HG03457 (cell line): ENCODE measurements around the gene INHBB.
"Not testable (repeated sequence)": the region's sequence is repeated elsewhere in the genome, so short reads cannot be mapped to it uniquely, and the experiment has no call there.

ENCODE experiments used
- ATAC-seq: cut with Tn5 transposase; IDR thresholded peaks from one replicate; pipeline ENCODE4 v1.9.1; 2021; ENCODE audit warnings: moderate number of reproducible peaks; ENCODE audit not compliant: unreplicated experiment

INHBB gene

DNA sequence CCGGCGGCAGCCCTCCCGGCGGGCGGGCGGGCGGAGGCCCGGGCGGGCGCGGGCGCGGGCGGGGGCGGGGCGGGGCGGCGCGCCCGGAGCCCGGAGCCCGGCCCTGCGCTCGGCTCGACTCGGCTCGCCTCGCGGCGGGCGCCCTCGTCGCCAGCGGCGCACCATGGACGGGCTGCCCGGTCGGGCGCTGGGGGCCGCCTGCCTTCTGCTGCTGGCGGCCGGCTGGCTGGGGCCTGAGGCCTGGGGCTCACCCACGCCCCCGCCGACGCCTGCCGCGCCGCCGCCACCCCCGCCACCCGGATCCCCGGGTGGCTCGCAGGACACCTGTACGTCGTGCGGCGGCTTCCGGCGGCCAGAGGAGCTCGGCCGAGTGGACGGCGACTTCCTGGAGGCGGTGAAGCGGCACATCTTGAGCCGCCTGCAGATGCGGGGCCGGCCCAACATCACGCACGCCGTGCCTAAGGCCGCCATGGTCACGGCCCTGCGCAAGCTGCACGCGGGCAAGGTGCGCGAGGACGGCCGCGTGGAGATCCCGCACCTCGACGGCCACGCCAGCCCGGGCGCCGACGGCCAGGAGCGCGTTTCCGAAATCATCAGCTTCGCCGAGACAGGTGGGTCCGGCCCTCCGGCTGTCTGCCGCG is at the start of gene INHBB:
Gene INHBB (plus strand): TSS at position 111 of the 641 bp plus-strand sequence. CDS start 53 bp downstream, at position 164.
- no peak for ATAC-seq

DNA sequence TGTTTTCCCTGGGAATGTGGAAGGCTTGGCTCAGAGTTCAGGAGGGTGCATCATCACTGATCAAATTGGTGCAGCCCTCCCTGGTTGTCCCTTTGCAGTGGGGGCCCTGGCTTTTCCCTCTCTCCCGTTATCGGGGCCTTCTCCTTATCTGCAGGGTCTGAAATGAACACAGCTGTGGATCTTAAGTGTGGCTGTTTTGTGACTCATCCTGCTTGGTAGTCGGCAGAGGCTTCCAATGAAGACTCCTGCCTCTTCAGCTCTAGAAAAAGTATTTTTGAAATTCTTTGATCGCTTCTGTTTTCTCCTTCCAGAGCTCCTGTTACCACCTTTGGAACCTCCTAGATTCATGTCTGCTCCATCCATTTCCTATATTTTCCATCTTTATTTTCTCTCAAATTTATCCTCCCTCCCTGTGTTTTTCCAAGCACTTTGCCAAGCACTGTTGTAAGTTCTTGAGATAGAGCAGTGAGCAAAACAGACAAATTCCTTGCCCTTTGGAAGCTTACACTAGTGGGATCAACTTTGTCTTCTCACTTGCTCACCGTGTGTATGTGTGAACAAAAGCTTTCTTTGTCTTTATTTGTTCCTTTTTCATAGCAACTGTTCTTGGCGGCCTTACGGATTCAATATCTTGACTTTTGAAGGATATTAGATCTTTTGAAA is 47.6 kb upstream of the INHBB start:
- ATAC-seq, result no peak

DNA sequence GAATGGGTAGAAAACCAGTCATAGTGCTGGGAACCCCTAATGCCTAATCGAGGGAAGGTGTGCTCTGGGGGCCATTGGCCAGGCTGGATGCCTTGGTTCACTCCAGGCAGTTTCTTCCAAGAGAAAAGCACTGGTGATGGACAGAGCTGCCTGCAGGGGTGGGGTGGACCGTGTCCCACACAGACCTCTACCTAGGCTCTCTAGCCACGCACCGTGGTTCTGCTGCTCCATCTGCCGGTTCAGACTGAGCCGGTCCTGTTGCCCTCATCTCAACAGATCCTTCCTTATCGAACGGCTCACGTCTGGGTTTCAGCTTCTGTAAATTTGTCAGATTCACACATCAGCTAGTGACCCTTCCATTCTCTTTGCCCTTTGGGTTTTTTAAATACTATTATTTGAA is 46.9 kb upstream of the INHBB start:
- ATAC-seq, result no peak

- ATAC-seq, result no peak
Observed at GRCh38 chr2:120299561-120299960, 46.4 kb upstream of the INHBB start.

DNA sequence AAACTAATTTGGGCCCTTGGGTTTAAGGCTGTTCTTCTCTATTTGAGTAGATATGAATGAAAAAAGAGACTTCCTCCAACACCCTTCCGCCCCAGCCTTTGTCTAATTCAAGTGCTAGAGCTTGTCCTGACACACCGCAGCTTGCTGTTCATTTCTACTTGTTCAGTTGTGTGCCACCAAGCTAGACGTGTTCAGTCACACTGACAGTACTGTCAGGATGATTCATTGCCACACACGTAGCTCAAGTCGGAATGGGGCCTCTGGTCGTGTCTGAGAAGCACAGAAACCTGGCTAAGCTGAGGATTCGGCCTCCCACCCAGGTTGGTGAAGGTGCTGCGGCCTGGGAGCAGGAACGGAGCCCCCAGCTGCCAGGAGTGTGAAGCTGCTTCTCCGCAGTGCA is 45.6 kb upstream of the INHBB start:
- no peak for ATAC-seq

DNA sequence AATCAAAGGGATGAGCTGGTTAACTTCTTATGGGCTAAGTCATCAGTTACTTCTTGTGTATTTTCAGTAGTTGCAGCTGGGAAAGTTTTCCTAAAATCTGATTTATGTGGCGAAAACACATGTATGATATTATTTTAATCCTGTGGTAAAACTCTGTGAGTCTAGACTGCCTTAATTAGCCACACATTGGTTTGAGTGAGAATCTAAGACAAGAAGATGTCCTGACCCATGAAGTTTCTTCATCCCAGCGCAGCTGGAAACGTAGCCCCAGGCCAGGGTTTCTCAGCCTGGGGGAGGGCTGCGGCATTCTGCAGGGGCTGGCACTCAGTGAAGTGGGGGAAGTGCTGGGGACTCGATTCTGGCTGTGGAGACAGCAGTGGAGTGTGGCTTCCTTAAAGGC is 44.7 kb upstream of the INHBB start:
- no peak for ATAC-seq

GRCh38 chr2:120302301-120302700 is 43.6 kb upstream of the INHBB start:
- no peak for ATAC-seq

DNA sequence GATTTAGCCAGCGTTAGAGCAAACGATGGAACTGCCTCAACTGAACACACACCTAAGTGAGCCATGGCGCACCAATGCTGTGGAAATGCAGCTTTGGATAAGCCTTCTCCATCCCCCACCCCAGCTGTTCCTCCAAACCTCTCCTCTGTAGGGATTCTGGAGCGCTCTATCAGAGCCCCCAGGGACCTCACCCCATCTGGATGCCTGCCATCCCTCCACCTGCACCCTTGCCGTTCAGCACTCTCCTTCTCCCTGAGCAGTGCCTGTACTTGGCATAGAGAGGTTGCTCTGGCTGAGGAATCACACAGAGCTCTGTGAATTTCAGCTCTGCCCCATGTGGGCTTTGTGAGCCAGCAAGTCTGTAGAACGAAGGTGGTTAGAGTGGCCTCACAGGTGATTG is 42.8 kb upstream of the INHBB start:
- ATAC-seq, result no peak

- no peak for ATAC-seq
Observed at GRCh38 chr2:120305296-120305695, 40.6 kb upstream of the INHBB start.

DNA sequence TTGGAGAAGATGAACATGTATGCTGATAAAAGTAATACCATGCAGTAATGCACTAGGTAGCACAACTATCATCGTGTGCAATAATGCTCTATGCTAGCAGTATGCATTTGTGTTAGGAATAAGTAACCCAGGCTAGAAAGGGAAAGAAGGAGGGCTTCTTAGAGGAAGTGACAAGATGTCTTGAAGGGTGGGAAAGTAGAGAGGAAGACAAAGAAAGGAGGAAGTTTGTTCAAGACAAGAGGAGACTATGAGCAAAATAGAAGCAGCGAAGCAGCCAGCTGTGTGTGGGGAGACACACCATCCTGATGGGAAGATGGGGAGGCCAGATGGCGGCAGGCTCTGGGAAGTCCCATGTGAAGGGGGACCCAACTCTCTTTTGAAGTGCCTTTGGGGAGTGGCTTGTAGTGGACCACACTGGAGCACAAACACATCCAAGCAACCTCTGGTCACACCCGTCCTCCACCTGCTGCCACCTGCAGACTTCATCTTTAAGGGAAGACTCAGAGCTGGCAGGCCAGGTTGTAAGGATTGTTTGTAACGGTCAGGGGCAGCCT is 39.9 kb upstream of the INHBB start:
- no peak for ATAC-seq

- ATAC-seq, result no peak
Observed at GRCh38 chr2:120307482-120307881, 38.5 kb upstream of the INHBB start.

DNA sequence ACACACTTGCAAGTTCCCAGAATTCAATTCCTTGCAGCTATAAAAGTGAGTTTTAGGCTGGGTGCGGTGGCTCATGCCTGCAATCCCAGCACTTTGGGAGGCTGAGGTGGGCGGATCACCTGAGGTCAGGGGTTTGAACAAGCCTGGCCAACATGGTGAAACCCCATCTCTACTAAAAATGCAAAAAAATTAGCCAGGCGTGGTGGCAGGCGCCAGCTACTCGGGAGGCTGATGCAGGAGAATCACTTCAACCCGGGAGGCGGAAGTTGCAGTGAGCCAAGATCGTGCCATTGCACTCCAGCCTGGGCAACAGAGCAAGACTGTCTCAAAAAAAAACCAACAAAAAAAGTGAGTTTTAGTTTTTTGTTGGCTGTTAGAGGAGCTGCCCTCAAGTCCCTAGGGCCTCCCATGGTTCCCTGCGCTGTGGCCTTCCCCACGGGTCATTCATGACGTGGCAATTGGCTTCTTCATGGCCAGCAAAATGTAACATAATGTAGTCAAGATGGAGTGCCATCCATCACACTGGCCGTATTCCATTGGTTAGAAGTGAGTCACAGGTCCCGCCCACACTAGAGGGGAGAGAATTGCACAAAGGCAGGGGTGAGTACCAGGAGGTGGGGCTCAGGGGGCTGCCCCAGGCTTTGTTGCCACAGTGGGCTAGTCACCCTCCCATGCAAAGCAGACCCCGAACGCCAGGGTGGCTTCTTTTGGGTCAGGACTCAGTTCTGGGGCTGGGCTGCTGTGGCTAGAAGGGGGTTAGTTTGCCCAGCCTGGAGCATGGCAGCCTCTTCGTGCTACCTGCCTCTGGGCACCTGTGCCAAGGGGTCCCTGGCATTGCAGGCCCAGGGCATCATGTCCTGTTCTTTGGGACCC is 37.7 kb upstream of the INHBB start:
- no peak for ATAC-seq

DNA sequence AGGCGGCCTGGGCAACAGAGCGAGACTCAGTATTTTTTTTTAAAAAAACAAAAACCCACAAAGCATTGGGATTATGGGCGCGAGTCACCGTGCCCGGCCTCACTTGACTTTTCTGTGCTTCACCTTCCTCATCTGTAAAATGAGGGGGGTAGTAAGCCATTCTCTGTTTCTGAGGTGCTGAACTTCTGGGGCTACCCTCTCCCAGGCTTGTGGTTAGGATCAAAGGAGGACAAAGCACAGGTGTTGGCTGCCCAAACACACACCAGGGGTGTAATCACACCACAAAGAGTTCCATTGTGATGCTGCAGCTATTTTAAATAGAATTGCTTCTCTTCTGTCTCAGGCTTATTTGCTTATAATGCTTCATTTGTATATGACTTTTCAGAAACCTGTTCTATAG is 35.8 kb upstream of the INHBB start:
- ATAC-seq, result no peak

DNA sequence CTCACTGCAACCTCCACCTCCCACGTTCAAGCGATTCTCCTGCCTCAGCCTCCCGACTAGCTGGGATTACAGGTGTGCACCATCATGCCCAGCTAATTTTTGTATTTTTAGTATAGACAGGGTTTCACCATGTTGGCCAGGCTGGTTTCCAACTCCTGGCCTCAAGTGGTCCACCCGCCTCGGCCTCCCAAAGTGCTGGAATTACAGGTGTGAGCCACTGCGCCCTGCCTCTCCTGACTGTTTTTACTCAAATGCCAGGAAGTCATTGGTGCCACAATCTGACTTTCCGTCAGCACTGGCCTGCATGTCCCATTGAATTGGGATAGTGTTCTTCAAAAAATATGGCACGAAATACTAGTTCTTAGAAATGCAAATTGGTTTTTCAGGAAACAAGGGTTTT is 35.1 kb upstream of the INHBB start:
- ATAC-seq, result not testable (repeated sequence)

DNA sequence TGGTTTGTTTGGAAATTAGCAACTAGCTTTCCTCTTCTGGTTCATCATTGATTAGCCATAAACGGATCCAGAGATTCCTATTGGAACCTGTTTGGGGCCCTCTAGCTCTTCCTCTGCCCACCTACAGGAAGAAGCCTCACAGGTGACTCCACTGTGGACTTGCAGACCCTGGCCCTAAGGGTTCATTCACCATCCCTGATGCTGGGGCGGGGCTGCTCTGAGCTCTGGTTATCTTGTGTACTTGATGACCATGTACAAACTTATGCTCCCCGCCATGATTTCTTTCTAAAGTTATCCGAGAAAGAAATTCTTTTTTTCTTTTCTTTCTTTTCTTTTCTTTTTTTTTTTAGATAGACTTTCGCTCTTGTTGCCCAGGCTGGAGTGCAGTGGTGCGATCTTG is 33.9 kb upstream of the INHBB start:
- no peak for ATAC-seq

DNA sequence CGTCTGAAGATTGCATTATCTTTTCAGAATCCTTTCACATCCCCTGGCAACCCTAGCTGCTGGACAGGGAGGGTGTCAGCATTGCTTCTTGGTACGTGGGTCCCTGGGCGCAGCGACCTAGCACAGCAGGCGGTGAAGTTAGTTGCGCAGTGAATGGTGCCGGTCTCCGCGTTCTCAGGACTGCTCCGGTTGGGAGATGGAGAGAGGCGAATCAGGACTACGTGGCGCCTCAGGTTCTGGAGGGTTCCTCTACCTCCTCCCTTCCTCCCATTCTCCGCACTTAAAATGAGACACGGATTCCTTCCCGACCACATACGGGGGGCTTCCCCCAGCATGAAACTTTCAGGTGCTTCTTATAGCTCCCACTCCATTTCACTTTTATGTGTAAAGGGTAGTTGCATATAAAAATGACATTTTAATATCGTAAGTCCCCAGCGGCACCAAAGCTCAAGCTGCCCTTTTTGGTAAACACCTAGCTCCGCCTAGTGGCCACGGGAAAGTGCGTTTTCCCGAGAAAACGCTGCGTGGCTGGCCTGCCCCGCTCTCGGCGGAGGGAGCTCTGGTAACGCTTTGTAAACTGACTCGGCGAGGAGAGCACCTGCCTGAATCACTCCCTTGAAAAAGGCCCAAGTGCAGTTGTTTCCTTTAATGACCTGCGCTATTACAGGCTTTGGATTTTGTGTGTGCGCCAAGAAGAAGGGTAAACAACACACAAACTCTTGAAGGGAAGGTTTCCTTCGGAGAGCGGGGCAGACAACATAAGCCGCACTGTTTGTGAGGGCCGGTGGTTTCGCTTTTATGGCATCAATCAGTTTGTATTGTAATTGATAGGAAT is 32.9 kb upstream of the INHBB start:
- ATAC-seq, result peak; percentile 49

DNA sequence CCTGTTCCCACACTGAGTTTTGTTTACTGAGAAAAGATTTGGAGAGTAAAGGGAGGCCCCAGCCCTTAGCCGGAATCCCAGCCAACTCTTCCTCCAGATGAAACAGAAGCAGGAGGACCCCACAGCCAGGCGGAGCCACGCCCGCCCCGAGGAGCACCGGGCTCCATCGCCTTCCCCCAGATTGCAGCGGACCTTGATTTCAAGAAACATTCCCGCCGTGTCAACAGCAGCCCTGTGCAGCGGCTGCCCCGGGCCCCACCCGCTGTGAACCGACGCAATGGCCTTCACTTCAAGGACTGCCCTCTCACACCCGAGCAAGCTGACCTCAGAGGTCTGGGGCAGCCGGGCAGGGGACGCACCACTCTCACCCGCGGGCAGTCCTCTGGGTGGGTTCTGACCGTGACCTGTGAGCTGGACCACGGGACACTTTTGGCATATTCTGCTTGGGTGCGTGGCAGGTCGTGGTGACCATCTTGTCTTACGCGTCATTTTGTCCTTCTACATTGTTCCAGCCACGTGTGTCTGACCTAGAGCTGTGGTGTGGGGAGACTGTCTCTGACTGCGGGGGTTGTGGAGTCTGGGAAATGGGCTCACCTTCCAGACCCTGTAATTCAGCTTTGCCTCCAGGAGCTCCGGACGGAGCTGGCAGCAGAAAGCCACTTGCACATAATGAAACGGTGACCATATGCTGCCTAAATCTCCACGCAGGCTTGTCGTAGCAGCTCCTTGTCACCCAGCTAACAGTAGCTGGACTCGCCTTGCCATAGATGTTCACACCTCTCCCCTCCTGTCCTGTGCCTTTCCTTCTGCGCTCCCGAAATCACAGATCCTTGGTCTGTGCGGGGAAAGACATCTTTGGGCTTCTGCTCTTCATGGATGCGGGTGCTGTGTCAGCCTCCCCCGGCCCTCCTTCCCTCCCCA is 32.0 kb upstream of the INHBB start:
- no peak for ATAC-seq

DNA sequence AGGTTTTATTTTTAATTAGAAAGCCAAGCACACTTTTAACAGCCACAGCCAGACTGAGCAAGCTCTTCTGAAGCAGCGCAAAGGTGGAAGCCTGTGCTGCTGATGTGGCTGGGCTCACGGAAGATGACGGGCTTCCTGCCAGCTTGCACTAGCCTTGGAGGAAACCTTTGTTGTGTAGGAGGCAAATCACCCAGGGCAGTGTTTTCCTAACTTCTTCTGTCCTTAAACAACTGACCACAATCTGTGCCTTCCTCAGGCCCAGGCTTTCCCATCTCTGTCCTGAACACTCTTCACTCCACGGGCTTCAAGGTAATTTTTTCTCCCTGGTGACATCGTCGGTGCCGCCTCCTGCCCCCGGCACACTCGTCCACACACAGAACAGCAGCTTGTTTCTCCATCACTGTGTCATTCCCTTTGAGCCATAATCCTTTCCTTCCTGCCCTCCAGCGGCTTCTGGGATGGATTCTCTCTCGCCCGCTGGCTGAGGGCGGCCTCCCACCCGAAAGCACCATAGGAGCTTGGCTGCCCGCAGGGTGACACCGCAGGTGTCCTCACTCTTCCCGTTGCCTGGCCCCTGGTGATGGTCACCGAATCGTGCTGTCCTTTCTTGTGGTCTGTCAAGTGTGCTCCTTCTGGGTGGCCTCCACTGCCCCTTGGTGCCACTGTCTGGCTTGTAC is 31.1 kb upstream of the INHBB start:
- no peak for ATAC-seq

GRCh38 chr2:120315367-120316033 is 30.4 kb upstream of the INHBB start:
- ATAC-seq, result no peak
